DMS79 treated with DMSO at 0.1 percent for 48 hours (cell line): ENCODE results near the gene MTF1.
"Not testable (repeated sequence)": the region's sequence is repeated elsewhere in the genome, so short reads cannot be mapped to it uniquely, and the experiment has no call there.

Source experiments
- DNase-seq: peaks from one replicate; lab custom pipeline; 2025; lab: John Stamatoyannopoulos, UW

Gene MTF1

DNA sequence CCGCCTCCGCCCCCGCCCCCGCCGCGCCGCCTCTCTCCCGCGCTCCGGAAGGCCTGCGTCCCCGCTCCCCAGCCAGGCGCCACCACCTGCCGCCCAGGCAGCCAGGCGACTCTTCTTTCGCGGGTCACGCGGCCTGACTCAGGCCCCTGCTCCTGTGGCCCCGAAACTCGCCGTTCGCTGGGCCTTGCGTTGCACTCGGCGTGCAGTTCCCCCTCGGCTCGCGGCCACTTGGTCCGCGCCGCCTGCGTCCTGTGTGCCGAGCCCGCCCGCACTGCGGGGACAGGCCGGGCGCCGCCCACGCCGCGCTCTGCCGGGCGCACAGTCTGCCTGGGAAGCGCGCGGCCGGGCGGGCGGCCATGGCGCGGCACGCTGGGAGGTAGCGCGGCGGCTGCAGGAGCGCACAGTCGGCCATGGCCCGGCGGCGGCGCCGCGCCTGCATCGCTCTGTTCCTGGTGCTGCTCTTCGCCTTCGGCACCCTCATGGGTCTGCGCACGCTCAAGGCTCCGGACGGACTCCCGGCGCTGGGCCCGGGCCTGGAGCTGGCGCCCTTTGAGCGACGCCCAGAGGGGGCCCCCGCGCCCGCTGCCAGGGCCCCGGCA, 65.5 kb downstream of the MTF1 start, which contains the start of gene MANEAL:
TSS of gene MANEAL (plus strand) at position 75 of the 599 bp plus-strand sequence. CDS start at position 411, 336 bp downstream.
- DNase-seq, result peak; percentile 47

DNA sequence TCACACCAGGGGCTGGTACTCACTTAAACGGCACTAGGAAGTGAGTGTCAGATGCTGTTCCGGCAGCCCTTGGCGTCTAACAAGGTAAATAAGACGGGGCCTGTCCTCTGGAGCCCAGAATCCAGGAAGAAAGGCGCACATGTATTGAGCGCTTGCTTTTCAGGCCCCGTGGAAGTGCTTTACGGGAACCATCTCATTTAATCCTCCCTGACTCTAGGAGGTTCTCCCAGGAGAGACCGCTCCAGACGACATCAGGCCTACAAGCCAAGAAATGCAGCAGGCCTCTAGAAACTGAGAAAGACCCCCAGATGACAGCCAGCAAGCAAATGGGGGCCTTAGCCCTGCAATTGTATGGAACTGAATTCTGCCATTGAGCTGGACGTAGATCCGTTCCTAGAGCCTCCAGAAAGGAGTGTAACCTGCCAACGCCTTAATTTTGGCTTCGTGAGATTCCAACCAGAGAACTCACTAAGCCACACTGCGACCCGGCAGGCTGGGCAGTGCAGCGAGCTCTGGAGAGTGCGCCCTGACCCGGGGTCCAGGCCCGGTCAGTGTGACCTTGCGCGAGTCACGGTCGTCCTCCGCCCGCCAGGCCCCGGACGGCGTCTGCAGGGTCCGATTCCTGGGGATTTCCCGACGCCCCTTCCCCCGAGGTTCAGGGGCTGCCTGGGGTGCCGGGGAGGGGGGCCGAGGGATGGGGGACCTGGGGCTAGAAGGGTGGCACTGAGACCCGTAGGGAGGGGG, 66.3 kb downstream of the MTF1 start:
- DNase-seq, result no peak

DNA sequence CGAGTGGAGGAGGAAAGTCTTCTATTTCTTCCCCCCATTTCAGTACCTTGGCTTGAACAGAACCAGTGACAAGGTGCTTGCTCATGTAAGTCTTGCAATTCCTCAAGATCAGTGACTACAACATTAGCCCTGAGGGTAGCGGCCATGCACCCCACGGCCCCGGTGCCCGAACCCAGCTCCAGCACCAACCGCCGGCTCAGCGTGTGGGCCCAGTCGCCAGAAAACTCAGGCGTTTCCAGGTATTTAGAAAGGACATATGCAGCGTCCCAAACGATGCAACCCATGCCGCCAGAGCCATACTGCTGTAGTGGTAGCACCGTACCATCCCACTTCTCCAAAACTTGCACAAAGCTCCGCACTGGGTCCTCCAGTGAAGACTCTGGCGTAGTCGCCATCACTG, 76.9 kb downstream of the MTF1 start:
- DNase-seq, result no peak

DNA sequence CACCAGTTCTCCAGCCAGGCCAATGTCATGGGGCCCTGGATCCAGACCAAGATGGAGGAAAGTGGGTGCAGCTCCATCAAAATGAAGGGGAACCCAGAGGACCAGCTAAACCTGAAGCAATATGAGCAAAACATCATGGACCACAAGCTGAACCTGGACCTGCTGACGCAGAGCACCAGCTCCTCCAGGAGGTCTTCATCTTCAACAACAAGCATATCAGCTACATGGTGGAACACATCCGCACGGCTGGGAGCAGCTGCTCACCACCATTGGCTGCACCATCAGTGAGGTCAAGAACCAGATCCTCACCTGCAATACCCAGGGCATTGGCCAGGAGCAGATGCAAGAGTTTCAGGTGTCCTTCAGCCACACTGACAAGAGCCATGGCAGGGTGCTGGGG, 80.7 kb downstream of the MTF1 start:
- no peak for DNase-seq

DNA sequence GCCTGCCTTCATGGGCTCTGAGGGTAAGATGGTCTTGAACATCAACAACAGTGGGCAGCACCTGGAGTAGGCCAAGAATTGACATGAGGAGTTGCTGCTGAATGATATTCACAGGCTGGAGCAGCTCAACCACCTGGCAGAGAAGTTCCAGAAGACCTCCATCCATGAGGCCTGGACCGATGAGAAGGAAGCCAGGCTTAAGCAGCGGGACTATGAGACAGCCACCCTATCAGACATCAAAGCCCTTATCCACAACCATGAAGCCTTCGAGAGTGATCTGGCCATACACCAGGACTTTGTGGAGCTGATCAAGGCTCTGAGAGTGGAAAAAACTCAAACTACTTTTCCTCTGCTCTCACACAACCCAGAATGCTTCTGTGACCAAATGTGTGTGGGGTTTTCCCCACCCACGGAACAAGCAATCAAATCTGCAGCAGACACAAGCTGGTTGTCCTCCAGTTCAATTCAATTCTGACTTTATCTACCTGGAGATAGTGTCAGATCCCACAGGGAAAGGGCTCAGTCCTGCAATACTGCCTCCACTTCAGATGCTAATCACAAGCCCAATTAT, 82.4 kb downstream of the MTF1 start:
- DNase-seq, result no peak

DNA sequence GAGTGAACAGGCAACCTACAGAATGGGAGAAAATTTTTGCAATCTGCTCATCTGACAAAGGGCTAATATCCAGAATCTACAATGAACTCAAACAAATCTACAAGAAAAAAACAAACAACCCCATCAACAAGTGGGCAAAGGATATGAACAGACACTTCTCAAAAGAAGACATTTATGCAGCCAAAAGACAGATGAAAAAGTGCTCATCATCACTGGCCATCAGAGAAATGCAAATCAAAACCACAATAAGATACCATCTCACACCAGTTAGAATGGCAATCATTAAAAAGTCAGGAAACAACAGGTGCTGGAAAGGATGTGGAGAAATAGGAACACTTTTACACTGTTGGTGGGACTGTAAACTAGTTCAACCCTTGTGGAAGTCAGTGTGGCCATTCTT, 88.0 kb downstream of the MTF1 start:
- not testable (repeated sequence) for DNase-seq

DNA sequence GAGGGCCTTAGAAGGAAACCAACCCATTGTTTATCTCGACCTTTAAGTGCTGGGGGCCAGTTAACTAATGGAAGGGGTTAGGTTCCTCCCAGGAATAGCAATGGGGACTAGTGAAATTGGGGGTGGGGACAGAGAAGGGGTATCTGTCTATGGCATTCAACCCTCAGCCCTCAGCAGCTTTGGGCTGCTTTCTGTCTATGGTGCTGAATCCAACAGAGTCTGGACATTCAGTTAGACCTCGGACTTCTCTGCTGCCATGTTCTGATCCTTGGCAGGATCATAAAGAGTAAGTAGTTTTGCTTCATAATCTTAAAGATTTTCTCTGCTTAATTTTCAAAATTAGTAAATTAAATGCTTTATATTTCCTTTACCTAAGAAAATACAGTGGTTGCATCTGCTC, 91.9 kb downstream of the MTF1 start:
- no peak for DNase-seq

DNA sequence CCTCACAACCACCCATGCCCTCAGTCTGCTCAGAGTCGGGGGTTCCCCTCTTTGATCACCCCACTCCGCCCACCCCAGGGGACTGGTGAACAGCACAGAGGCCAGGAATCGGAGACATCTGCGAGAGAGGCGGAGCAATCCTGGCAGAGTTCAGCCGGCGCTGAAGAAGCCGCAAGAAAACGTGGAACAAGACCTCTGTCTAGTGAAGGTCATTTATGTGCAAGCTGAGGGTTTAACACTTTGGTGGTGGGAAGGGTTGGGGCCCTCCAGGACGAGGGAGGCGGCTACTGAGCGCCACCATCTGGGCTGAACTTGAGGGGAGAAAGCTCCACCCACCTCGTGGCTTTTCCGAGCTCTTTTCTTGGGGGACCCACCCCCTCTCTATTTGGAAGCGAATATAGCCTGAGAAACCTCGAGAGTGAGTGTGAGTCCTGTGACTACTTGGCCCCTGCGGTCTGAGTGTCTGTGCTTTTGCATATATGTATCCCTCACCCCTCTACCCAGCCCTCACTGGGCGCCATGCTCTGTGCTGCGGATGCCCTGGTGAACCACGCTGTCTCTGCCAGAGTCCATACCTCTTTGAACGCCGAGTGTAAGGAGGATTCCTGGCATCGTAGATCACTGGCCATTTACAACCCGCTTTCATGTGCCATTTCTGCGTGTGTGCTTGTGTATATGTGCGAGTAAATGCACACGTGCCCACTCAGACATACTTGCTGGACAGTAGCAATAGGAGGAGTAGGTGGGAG, 93.3 kb downstream of the MTF1 start:
- peak; percentile 41 for DNase-seq

DNA sequence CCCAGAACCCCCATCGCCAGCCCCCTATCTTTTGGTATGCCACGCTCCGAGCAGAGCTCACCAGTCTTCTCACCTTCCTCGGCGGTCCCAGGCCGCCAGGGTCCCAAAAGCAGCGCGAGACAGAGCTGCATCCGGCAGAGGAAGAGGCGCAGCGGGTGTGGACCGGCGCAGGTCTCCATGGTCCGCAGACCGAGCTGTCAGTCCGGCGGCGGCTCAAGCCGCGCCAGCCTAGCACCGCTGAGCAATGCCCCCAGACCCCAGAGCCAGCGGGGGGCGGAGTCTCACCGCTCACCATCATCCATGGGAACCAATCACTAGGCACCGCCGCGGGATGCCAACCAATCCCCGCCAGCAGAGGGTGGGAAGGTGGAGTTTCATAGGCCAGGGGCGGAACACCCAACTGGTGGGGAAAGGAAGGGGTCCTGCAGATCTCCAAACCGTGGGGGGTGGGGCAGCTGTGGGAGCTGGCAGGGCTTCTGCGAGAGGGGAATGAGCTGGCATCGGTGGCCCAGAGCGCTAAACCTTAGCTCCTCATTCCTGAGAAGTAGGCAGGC, 94.4 kb downstream of the MTF1 start, which contains the start of gene EPHA10:
TSS of gene EPHA10 (minus strand) at position 233 of the 554 bp plus-strand sequence. CDS start at position 179, 54 bp downstream.
- DNase-seq, result peak; percentile 83

DNA sequence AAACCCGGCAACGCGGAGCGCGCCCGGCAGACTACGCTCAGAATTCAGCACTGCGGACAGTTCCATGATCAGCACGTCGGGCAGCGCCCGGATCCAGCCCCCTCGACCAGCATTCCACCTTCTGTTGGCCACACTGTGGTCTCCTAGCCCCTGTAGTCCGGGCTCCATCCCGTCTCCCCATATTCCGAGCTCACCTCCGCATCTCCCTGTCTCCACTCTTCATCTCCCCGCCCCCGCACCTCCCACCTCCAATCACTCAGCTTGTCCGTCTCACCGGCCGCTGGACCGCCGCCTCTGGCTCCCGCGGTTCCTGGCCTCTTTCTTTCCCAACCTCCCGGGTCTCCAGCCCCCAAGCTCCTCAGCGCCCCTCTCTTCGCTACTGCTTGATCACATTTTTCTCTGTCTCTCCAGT, 95.0 kb downstream of the MTF1 start:
- peak; percentile 42 for DNase-seq

DNA sequence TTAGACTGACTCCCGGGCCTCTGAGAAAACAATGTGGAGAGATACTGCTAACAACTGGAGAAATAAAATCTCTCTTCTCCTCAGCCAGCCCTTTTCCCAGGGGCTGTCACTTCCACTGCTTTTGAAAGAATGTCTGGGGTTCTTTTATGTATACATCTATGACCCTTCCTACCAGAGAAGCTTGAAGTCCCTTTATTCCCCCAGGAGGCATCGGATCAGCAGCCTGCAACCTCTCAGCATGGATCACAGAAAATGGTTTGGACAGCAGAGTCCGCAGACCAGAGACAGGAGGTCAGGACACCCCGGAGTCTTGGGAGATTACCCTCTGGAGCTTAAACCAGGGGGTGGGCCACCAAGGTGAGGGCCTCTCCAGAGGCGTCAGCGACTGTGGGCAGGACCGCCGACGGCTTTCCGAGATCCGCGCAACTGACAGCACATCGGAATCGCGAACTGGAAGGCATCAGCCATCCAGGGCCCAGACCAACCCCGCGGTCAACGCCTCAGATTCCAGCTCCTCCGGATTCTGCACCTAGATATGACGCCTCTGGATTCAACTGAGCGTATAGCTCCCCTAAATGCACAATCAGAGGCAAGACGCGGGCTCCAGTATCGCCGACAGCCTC, 95.5 kb downstream of the MTF1 start:
- DNase-seq, result no peak

DNA sequence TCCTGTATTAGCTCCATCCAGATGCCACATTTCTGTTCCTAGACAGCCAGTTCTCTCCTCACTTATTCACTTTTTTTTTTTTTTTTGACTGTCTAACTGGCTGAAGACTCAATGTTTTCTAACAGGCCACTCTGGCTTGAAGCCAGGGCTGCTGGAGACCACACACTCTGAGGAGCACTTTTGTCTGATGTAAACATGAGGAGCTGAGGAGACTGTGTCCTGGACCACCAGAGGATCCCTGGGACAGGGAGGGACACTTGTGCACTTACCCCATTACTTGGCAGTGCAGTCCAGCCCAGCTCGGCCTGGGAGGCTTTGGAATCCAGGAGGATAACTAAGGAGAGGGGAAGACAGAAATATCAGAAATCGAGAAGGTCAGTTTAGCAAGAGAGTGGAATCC, 96.9 kb downstream of the MTF1 start:
- no peak for DNase-seq

DNA sequence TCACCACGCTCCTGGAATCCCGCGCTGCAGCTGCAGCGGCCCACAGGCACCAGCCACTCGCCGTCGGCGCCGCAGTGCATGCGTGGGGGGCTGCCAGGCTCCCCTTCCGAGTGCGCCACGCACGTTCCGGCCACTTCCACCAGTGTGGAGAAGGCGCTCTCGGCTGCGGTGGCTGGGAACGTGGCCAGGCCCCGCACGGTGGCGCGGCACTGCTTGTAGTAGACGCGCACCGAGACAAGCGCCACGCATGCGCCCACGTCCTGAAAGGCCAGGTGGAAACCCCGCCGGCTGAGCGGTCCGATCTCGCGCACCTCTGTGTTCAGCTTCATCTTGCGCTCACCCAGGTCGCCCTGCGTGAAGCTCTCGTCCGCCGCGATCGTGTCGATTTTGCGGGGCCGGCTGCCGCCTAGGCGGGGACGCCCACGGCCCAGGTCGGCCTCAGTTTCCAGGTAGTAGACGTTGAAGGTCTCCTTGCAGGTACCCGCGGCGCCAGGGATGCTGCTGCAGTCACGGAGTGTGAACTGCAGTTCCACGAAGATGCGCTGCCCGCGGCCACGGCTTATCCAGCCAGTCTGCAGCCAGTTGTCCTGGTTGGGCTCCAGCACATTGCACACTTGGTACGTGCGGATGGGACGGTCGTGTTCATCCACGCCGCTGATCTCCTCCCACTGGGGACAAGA, 97.8 kb downstream of the MTF1 start:
- no peak for DNase-seq
